AG09309 (cell line): ENCODE results near the gene RNF223.
A peak's percentile ranks its signal among the peaks of the same experiment; 100 is the strongest.

Experiments
- DNase-seq: peaks from one replicate; pipeline ENCODE4 v3.0.0-alpha.2; 2010; ENCODE audit warnings: low read depth
- H3K4me3 ChIP-seq: 2 replicates; pipeline ENCODE4 v1.5.1; 2011; ENCODE audit warnings: mild to moderate bottlenecking, low read depth, low read length, moderate library complexity; ENCODE audit not compliant: control insufficient read depth
- TF ChIP-seq, protein P1 (sequence below): IDR thresholded peaks from 2 replicates; pipeline ENCODE4 v1.5.1; 2011; ENCODE audit warnings: mild to moderate bottlenecking, low read depth, low read length, inconsistent platforms; ENCODE audit not compliant: insufficient read depth, control insufficient read depth; ENCODE audit errors: missing control alignments

Gene RNF223

DNA sequence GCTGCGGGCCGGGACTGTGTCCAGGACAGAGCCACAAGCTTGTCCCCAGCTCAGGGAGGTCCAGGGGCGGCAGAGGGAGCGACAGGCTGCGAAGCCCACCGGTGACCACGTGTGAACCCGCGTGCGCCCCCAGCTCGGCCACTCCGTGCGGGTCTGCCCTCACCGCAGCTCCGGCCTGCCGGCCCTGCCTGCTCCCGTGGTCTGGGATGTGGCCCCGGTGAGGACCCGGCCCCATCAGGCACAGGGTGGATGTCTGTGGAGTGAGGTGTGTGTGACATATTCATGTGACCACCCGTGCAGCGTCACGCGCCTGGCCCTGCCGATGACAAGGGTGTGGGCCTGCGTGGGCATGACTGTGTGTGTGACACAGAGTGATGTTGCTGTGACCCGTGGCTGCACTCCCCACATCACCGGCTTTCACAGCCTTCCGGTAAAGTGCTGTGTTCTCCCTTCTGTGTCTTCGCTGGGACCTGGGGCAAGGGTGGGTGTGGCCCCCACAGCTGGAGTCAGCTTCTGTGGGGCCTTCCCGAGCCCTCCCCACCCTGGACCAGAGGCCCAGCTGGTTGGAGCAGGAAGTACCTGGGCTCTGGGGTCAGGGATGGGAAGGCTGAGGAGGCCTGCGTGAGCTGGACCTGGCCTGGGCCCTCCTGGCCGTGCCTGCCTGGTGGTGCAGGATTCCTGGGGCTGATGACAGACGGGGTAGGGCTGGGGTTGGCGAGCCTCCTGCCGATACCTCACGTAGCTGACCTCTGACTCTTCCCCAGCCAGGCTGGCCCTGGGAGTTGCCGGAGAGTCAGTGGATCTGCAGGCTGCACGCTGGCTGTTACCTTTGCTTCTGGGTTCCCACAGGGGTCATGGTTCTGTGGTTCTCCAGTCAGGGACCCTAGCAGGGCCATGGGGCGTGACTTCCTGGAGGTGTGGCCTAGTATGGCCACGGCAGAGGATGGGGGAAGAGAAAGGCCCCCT lies 4.1 kb downstream of the RNF223 start:
- DNase-seq: no peak
- TF ChIP-seq, protein P1, sequence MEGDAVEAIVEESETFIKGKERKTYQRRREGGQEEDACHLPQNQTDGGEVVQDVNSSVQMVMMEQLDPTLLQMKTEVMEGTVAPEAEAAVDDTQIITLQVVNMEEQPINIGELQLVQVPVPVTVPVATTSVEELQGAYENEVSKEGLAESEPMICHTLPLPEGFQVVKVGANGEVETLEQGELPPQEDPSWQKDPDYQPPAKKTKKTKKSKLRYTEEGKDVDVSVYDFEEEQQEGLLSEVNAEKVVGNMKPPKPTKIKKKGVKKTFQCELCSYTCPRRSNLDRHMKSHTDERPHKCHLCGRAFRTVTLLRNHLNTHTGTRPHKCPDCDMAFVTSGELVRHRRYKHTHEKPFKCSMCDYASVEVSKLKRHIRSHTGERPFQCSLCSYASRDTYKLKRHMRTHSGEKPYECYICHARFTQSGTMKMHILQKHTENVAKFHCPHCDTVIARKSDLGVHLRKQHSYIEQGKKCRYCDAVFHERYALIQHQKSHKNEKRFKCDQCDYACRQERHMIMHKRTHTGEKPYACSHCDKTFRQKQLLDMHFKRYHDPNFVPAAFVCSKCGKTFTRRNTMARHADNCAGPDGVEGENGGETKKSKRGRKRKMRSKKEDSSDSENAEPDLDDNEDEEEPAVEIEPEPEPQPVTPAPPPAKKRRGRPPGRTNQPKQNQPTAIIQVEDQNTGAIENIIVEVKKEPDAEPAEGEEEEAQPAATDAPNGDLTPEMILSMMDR: no peak
- H3K4me3 ChIP-seq: no peak overlapping the region

GRCh38 chr1:1069056-1069710 lies 4.9 kb downstream of the RNF223 start:
- TF ChIP-seq, protein P1: no peak
- peak overlapping the region; percentile 56 for H3K4me3 ChIP-seq
- DNase-seq: no peak

DNA sequence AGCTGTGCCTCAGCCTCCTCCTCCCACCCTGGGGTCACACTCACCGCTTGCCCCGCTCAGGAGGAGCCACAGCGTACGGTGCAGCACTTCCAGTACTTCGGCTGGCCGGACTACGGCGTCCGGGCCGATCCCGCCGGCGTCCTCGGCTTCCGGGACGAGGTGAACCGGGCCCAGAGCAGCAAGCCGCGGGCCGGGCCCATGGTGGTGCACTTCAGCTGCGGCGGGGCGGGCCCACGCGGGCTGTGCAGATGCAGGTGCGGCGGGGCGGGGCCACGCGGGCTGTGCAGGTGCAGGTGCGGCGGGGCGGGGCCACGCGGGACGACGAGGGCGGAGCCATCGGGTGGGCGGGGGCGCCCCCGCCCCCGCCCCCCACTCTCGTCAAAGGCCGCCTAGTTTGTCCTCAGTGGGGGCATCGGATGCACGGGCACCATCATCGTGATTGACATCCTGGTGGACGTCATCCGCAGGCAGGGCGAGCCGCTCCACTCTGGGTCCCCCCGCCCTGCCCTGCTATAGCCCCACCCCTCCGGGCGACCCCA lies 5.5 kb downstream of the RNF223 start:
- peak overlapping the region; percentile 56 for H3K4me3 ChIP-seq
- TF ChIP-seq, protein P1: no peak
- no peak for DNase-seq

DNA sequence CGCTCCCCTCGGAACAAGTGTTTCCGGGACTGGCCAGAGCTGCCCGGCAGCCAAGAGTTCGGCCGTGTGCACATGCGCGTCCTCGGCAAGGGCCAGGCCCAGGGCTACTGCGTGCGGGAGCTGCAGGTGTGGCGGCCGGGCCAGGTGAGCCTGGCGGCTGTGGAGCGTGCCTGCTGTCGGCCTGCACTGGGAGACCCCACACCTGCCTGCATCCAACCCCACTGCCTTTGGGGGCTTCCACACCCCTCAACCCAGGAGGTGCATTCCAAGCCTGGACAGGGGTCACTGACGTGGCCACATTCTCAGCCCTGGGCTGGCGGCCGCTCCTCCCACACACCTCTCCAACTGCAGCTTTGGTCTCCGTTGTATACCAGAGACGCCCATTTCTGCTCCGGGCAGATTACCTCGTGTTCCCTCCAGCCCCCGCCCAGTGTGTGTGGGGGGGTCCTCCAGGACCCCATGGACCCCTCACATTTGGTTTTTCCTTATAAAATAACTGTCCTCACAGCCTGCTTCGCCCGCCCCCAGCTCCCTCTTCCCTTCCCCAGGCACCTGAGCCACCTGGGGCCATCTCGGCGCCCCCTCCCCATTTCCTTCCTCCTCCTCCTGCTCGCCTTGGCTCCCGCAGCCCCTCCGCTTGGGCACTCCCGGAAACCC lies 6.1 kb downstream of the RNF223 start:
- TF ChIP-seq, protein P1: no peak
- no peak for DNase-seq
- H3K4me3 ChIP-seq: no peak overlapping the region

DNA sequence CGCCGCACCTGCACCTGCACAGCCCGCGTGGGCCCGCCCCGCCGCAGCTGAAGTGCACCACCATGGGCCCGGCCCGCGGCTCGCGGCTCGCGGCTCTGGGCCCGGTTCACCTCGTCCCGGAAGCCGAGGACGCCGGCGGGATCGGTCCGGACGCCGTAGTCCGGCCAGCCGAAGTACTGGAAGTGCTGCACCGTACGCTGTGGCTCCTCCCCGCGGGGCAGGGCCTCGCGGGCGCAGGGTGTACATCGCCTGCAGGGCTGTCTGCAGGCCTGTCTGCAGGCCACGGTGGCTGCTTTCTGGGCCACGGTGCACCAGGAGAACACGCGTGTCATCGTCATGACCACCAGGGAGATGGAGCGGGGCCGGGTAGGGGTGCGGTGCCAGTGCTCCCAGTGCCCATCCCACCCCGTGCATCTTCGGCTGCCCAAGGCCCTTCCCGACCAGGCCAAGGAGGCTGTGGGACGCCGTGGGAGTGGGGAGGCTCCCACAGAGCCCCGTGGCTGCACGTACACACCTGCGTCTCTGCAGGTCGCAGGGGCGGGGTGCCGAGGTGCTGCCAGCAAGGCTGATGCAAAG lies 6.7 kb downstream of the RNF223 start:
- DNase-seq: no peak
- no peak overlapping the region for H3K4me3 ChIP-seq
- TF ChIP-seq, protein P1: no peak
